SKM-1 treated with dmso at 0.1 percent for 144 hours (cell line): Measurements from ENCODE around the gene RASL10B.

Experiments
- DNase-seq: peaks from one replicate; lab custom pipeline; 2025; ENCODE audit not compliant: unreplicated experiment; lab: John Stamatoyannopoulos, UW

RASL10B gene

GRCh38 chr17:35791681-35792350 lies 60.4 kb downstream of the RASL10B start:
- no peak for DNase-seq
